GM12873 (cell line): ENCODE results near the gene DPM2.

Experiments used
- TF ChIP-seq, protein P1 (sequence below): IDR thresholded peaks from 2 replicates; pipeline ENCODE4 v1.5.1; 2012; ENCODE audit warnings: low read depth, mild to moderate bottlenecking, moderate library complexity, low read length, control low read depth; ENCODE audit not compliant: insufficient read depth; ENCODE audit errors: missing control alignments

Gene DPM2

DNA sequence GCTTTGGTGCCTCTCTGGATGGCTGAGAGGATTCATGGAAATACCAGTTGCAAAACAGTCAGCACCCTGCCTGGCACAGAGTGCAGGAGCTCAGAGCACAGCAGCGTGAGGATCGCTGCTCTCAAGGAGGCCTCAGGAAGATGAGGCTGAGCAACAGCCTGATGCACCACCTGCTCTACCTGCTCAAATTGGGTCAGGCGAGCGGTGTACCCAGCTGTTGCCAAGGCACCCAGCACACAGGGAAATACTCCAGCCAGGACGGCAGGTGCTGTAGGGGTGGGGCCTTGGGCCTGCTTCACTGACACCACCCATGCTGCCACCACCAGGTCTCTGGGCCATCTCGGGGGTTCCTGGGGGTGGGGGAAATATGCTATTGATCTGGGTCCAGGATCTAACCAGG lies 38.8 kb upstream of the DPM2 start:
- TF ChIP-seq, protein P1, sequence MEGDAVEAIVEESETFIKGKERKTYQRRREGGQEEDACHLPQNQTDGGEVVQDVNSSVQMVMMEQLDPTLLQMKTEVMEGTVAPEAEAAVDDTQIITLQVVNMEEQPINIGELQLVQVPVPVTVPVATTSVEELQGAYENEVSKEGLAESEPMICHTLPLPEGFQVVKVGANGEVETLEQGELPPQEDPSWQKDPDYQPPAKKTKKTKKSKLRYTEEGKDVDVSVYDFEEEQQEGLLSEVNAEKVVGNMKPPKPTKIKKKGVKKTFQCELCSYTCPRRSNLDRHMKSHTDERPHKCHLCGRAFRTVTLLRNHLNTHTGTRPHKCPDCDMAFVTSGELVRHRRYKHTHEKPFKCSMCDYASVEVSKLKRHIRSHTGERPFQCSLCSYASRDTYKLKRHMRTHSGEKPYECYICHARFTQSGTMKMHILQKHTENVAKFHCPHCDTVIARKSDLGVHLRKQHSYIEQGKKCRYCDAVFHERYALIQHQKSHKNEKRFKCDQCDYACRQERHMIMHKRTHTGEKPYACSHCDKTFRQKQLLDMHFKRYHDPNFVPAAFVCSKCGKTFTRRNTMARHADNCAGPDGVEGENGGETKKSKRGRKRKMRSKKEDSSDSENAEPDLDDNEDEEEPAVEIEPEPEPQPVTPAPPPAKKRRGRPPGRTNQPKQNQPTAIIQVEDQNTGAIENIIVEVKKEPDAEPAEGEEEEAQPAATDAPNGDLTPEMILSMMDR, result no peak

DNA sequence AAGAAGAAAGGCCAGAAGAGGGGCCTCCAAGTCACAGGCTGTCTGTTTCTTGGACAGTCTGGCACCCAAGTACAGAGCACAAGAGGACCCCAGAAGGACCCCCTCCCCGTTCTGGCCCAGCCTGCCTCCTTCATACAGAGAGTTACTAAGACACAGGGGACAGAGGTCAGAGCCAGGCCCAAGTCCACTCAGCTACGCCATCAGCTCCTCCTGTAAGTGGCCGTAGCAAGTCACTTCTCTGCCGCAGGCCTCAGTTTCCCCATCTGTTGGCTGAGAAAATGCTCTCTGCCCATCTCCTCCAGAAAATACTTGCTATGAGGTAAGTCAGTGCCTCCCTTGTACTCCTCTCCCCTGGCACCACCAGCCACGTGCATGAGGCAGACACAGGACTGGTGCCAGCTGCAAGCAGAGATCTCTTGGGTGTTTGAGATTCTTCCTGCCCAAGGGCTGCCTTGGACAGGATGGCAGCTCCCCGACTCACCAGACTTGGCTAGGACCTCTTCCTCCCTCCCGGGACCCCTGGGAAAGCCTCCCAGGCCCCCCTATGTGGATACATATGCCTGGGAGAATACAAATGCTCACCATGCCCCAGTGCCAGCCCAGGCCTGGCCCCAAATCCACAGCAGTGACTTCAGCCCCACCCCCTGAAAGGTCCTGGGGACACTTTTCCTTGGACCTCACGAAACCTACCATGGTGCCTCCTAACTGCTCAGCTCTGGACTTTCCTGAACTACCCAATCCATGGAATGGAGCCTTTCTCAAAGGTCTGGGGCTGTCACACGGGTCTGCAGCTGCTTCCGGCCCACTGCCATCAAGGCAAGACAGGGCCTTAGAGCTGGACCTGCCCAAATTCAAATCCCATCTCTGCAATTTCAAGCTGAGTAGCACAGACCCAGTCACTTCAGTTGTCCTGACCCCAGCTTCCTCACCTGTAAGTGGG lies 38.0 kb upstream of the DPM2 start:
- TF ChIP-seq, protein P1, result no peak

DNA sequence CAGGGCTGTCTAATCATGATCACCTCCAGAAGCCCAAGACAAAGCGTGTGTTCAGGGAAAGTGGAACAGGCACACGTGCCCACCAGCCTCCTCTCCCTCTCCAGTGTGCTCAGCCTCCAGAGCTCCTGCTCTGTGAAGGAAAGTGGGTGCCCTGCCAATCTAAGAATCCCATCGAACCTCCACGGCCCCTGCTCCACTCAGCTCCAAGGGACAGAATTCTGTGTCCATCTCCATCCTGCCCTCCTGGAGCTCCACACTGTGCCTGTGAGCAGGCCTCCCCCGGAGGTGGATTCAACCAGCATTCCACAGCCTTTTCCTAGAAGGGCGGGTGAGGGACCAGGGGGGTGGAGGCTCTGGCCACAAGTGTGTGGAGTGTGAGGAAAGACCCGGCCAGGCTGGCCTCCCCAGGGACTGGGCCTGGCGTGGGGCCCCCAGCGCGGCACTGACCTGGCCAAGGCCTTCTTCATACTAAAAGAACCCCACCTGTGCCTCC lies 37.2 kb upstream of the DPM2 start:
- TF ChIP-seq, protein P1, result no peak

DNA sequence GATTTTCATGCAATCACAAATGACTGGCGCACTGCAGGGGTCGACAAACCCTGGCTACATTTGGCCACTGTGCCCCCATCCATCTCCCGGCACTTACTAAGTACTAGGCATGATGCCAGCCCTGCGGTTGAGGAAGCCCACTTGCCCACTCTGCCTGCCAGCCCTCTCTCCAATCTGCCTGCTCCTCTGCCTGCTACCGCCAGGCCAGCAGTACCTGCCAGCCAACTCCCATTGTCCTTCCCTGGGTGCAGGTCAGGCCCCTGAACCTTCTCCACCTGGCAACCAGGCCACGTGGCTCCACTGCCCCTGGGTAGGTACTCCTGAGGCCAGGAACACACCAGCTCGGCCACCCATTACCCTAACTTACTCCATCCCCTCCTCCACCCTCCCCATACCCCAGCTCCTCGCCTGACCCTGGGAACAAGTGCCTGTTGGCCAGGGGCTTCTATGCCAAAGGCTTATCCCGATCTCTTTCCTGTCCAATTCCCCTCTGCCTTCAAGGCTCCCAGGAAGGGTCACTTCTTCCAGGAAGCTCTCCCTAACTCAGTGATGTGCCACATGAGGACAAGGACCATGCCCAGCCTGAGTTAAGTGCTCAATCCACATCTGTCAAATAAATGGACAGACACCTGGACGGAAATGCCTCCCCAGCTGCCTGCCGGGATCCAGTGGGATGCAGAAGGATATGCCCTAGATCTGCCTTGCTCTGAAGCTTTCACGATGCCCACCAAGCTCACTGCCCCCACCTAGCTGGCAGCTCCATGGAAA lies 36.5 kb upstream of the DPM2 start:
- TF ChIP-seq, protein P1, result no peak

DNA sequence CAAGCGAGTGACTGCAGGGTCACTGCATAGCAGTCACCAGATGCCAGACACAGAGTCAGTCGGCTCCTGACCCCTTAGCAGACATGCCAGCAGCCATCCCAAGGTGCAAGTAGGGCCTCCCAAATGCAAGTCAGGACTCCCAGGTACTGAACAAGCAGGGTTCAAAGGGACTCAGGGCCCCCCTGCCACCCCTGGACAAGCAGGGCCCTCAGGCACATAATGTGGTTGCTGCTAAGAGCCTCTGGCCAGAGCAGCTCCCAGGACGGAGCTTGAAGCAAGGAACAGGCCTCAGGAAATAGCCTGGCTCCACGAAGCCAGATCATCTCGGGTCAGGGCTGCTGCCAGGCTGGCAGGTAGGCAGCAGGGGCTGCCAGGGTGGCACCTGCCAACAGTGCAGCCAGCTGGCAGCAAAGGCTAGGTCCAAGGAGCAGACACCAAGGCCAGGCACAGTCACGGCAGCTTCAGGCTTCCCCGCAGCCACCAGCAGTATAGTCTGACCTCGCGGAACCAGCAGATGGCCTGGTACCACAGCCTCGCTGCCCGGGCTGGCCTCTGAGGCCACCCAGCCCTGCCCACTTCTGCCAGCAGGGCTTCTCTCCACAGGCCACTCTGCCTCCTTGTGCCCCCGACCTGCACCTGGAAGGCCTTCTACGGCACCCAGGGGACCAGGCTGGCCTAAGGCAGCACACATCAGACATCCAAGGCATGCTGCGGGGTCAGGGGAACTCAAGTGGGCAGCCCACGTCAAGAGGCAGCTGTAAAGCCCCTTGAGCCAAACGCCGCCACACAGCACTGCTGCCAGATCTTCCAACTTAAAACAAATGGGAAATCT lies 35.7 kb upstream of the DPM2 start:
- TF ChIP-seq, protein P1, result no peak

DNA sequence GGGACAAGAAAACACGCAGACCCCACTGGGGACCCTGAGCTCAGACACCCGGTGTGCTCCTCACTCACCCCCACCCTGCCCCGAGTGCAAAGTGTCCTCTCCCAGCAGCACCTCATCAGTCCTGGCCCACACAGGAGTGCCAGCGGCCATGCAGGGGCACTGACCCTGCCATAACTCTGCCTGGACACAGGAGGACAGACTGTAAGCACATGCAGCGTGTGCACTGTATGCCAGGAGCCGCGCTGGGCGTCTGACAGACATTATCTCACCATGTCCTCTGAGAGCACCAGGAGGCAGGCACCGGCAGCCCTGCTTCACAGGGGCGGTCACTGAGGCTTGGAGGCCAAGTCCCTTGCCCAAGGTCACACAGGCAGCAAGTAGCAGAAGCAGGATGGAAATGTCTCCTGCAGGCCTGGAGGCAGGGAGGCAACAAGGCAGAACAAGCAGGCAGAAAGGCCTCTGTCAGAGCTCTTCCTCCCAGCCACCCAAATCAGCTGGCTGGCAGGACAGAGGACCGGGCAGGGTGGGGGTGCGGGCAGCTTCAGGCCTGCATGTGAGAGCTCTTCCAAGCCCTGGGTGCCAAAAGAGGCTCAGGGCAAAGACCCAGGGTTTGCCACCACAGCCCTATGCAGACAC lies 34.7 kb upstream of the DPM2 start:
- TF ChIP-seq, protein P1, result no peak
